Neural cell (in vitro differentiated cells): Measurements from ENCODE around the gene ABCB7.

ENCODE experiments used
- CTCF ChIP-seq: fragments of 450-650 bp; IDR thresholded peaks from 2 replicates; pipeline ENCODE4 v1.5.1; 2014; ENCODE audit warnings: antibody characterized with exemption, mild to moderate bottlenecking, moderate library complexity; ENCODE audit not compliant: poor library complexity, severe bottlenecking
- EP300 ChIP-seq: fragments of 450-650 bp; conservative IDR thresholded peaks from 2 replicates; pipeline ENCODE4 v1.6.1; 2014; ENCODE audit warnings: antibody characterized with exemption, mild to moderate bottlenecking, moderate library complexity; ENCODE audit not compliant: poor library complexity, severe bottlenecking
- EZH2 ChIP-seq: fragments of 200-600, 300-800 bp; shearing (Covaris generic), sonication (generic); IDR thresholded peaks from 2 replicates; pipeline ENCODE4 v1.6.1; 2014; ENCODE audit warnings: antibody characterized with exemption, low read length, borderline replicate concordance, mild to moderate bottlenecking; ENCODE audit not compliant: insufficient read depth, poor library complexity, severe bottlenecking
- POLR2AphosphoS5 ChIP-seq: IDR thresholded peaks from 2 replicates; pipeline ENCODE4 v1.6.1; 2012
- RAD21 ChIP-seq: fragments of 450-650 bp; conservative IDR thresholded peaks from 2 replicates; pipeline ENCODE4 v1.6.1; 2014; ENCODE audit warnings: antibody characterized with exemption, mild to moderate bottlenecking, moderate library complexity
- REST ChIP-seq: IDR thresholded peaks from 2 replicates; pipeline ENCODE4 v1.6.1; 2012; ENCODE audit warnings: borderline replicate concordance
- SMC3 ChIP-seq: fragments of 450-650 bp; conservative IDR thresholded peaks from 2 replicates; pipeline ENCODE4 v1.6.1; 2014; ENCODE audit warnings: antibody characterized with exemption, mild to moderate bottlenecking, moderate library complexity; ENCODE audit not compliant: poor library complexity
- TAF1 ChIP-seq: IDR thresholded peaks from 2 replicates; pipeline ENCODE4 v1.6.1; 2012; ENCODE audit warnings: low read depth

- TF ChIP-seq REST (no peak), CTCF (no peak), EP300 (no peak), POLR2AphosphoS5 (no peak), EZH2 (no peak), SMC3 (no peak), TAF1 (no peak), RAD21 (no peak)
These were observed 59.8 kb downstream of the ABCB7 start for GRCh38 chrX:75096331-75096730.
